K562 (cell line): ENCODE measurements around the gene SFMBT2. TPM values are rescaled to one million over a fixed set of nuclear protein-coding genes. Genes with fewer than 3 reads are reported as not detected.

ENCODE experiments used
- ADNP ChIP-seq: fragments of 200-800 bp; sonication (Bioruptor generic); IDR thresholded peaks from 2 replicates; pipeline ENCODE4 v1.6.1; 2016; ENCODE audit warnings: missing genetic modification characterization, missing compliant biosample characterization
- DDX20 ChIP-seq: fragments of 450-650 bp; IDR thresholded peaks from 2 replicates; pipeline ENCODE4 v1.6.1; 2016; ENCODE audit warnings: missing genetic modification characterization, low read depth, mild to moderate bottlenecking, missing compliant biosample characterization, moderate library complexity
- E2F3 ChIP-seq: fragments of 250-450 bp; sonication (Bioruptor Pico); IDR thresholded peaks from 2 replicates; pipeline ENCODE4 v1.4.0; 2020; ENCODE audit warnings: mild to moderate bottlenecking
- FOXA3 ChIP-seq, 2 experiments: fragments of 450-650 bp in 1 of 2; sonication (generic) in 1 of 2; formaldehyde crosslinking; IDR thresholded peaks in 1 of 2; conservative IDR thresholded peaks in 1 of 2; 2 replicates each; pipeline versions ENCODE4 v1.4.0 to v1.8.0; 2020 to 2022; ENCODE audit warnings: mild to moderate bottlenecking in 2 of 2, missing genetic modification reagents in 1 of 2
- HDAC6 ChIP-seq: IDR thresholded peaks from 2 replicates; pipeline ENCODE4 v1.6.1; 2012; ENCODE audit warnings: low read depth, mild to moderate bottlenecking, control low read depth, inconsistent platforms, low read length, moderate library complexity
- MBD1 ChIP-seq: fragments of 250-450 bp; sonication (Bioruptor Pico); IDR thresholded peaks from 2 replicates; pipeline ENCODE4 v1.8.0; 2022; ENCODE audit warnings: inconsistent platforms
- NRF1 ChIP-seq, 2 experiments: fragments of 450-650 bp; IDR thresholded peaks in 1 of 2; conservative IDR thresholded peaks in 1 of 2; 2 replicates each; pipeline ENCODE4 v1.6.1; 2014; ENCODE audit warnings: mild to moderate bottlenecking in 2 of 2
- POLR2AphosphoS5 ChIP-seq: IDR thresholded peaks from 2 replicates; pipeline ENCODE4 v1.6.1; 2011; ENCODE audit warnings: mild to moderate bottlenecking, low read depth, low read length, moderate library complexity; ENCODE audit not compliant: control insufficient read depth, insufficient read depth
- PRMT5 ChIP-seq: sonication (generic); formaldehyde crosslinking; IDR thresholded peaks from 2 replicates; pipeline ENCODE4 v1.5.0; 2020; ENCODE audit warnings: missing genetic modification reagents
- PURB ChIP-seq: sonication (generic); formaldehyde crosslinking; IDR thresholded peaks from 2 replicates; pipeline ENCODE4 v1.9.0; 2021; ENCODE audit warnings: low read depth, mild to moderate bottlenecking, missing genetic modification reagents
- SMARCE1 ChIP-seq: fragments of 450-650 bp; IDR thresholded peaks from 2 replicates; pipeline ENCODE4 v1.7.1; 2016; ENCODE audit warnings: mild to moderate bottlenecking
- SNIP1 ChIP-seq: fragments of 450-650 bp; IDR thresholded peaks from 2 replicates; pipeline ENCODE4 v1.7.1; 2017; ENCODE audit warnings: low read depth, mild to moderate bottlenecking
- ZNF431 ChIP-seq: sonication (generic); formaldehyde crosslinking; IDR thresholded peaks from 2 replicates; pipeline ENCODE4 v1.8.0; 2022; ENCODE audit warnings: mild to moderate bottlenecking, missing genetic modification reagents
- ZNF512 ChIP-seq: IDR thresholded peaks from 2 replicates; pipeline ENCODE4 v1.6.1; 2016; ENCODE audit warnings: missing genetic modification characterization, missing compliant biosample characterization
- polyA plus RNA-seq, 8 experiments: library from polyadenylated mRNA; depleted of rRNA in 4 of 8; stranded (reverse) in 5 of 8; unstranded in 3 of 8; fragments of >200 nt; fragmentation: Nextera tagmentation in 2 of 8; fragmentation: Illumina TruSeq in 1 of 8; extraction: Ambion mirVana in 2 of 8; extraction: Trizol in 1 of 8; gene quantifications; 2 replicates each; pipeline versions ENCODE4 v1.2.1 to v1.2.3, GENCODE V29; 2011 to 2014; ENCODE audit warnings: inconsistent platforms in 1 of 8, missing spikeins in 1 of 8
- total RNA-seq, 7 experiments: library from RNA; depleted of rRNA in 6 of 7; stranded (reverse); fragments of >200 nt in 6 of 7; fragmentation: Illumina TruSeq in 2 of 7; extraction: Trizol in 2 of 7; gene quantifications; 2 replicates each; pipeline versions ENCODE4 v1.2.1 to v1.2.3, GENCODE V29; 2011 to 2021; ENCODE audit warnings: low replicate concordance in 1 of 7
- TF ChIP-seq, protein P1 (sequence below): fragments of 250-450 bp; sonication (Bioruptor Pico); IDR thresholded peaks from 2 replicates; pipeline ENCODE4 v1.6.1; 2021; ENCODE audit warnings: mild to moderate bottlenecking
- TF ChIP-seq, protein P2 (sequence below): fragments of 450-650 bp; formaldehyde crosslinking; IDR thresholded peaks from 2 replicates; pipeline ENCODE4 v1.4.0; 2020; ENCODE audit warnings: mild to moderate bottlenecking, moderate library complexity
- TF ChIP-seq, protein P3 (sequence below): fragments of 450-650 bp; IDR thresholded peaks from one replicate; pipeline ENCODE4 v1.6.1; 2018; ENCODE audit warnings: mild to moderate bottlenecking, moderate library complexity; ENCODE audit not compliant: partially characterized antibody
- TF ChIP-seq, protein P4 (sequence below): fragments of 450-650 bp; IDR thresholded peaks from 2 replicates; pipeline ENCODE4 v1.6.1; 2018; ENCODE audit not compliant: partially characterized antibody

Gene SFMBT2
- total and polyA plus RNA-seq, 9 of the 15 experiments (the other 6 are each of a cell fraction or from before 2014, with no cell fraction given), result 1.2 to 13.6 (median 7.6) TPM

DNA sequence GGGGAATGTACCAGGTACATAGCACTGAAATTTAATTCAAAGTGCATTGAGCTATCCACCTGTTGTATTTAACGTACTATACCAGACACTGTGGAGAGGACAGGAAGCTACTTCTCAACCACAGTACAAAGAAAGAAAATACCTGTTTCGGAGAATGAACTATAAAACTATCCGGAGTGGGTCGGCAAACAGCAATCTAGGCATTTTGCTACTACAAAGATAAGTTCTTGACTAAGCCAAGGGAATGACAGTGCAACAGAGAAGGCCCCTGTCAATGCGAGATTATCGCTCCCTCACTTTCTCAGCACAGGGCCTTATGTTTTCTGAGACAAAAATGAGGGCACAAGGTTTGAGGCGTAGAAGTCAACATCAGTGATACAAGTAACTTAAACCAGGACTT, 27.4 kb downstream of the SFMBT2 start (continued):
- TF ChIP-seq, protein P1, sequence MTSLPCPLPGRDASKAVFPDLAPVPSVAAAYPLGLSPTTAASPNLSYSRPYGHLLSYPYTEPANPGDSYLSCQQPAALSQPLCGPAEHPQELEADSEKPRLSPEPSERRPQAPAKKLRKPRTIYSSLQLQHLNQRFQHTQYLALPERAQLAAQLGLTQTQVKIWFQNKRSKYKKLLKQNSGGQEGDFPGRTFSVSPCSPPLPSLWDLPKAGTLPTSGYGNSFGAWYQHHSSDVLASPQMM (CRISPR knock-in tag), result no peak
- TF ChIP-seq PRMT5 (CRISPR knock-in tag) (no peak), ADNP (tag) (no peak), FOXA3 (CRISPR knock-in tag; conservative IDR thresholded peaks at IDR 0.05 in 1 of 2, IDR thresholded peaks at IDR 0.05 in 1 of 2) (no peak), PURB (no peak), POLR2AphosphoS5 (peak; percentile 67; the same call in 1 of the 2 replicates), DDX20 (tag) (no peak), E2F3 (no peak), ZNF512 (tag) (no peak), ZNF431 (CRISPR knock-in tag) (no peak), HDAC6 (no peak), NRF1 (conservative IDR thresholded peaks at IDR 0.05 in 1 of 2, IDR thresholded peaks at IDR 0.05 in 1 of 2) (no peak), SMARCE1 (peak; percentile 60; the same call in 1 of the 2 replicates), SNIP1 (no peak), MBD1 (CRISPR knock-in tag) (no peak)
- TF ChIP-seq, protein P2, sequence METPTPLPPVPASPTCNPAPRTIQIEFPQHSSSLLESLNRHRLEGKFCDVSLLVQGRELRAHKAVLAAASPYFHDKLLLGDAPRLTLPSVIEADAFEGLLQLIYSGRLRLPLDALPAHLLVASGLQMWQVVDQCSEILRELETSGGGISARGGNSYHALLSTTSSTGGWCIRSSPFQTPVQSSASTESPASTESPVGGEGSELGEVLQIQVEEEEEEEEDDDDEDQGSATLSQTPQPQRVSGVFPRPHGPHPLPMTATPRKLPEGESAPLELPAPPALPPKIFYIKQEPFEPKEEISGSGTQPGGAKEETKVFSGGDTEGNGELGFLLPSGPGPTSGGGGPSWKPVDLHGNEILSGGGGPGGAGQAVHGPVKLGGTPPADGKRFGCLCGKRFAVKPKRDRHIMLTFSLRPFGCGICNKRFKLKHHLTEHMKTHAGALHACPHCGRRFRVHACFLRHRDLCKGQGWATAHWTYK (CRISPR knock-in tag), result no peak
- TF ChIP-seq, protein P3, sequence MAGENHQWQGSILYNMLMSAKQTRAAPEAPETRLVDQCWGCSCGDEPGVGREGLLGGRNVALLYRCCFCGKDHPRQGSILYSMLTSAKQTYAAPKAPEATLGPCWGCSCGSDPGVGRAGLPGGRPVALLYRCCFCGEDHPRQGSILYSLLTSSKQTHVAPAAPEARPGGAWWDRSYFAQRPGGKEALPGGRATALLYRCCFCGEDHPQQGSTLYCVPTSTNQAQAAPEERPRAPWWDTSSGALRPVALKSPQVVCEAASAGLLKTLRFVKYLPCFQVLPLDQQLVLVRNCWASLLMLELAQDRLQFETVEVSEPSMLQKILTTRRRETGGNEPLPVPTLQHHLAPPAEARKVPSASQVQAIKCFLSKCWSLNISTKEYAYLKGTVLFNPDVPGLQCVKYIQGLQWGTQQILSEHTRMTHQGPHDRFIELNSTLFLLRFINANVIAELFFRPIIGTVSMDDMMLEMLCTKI, result no peak
- TF ChIP-seq, protein P4, sequence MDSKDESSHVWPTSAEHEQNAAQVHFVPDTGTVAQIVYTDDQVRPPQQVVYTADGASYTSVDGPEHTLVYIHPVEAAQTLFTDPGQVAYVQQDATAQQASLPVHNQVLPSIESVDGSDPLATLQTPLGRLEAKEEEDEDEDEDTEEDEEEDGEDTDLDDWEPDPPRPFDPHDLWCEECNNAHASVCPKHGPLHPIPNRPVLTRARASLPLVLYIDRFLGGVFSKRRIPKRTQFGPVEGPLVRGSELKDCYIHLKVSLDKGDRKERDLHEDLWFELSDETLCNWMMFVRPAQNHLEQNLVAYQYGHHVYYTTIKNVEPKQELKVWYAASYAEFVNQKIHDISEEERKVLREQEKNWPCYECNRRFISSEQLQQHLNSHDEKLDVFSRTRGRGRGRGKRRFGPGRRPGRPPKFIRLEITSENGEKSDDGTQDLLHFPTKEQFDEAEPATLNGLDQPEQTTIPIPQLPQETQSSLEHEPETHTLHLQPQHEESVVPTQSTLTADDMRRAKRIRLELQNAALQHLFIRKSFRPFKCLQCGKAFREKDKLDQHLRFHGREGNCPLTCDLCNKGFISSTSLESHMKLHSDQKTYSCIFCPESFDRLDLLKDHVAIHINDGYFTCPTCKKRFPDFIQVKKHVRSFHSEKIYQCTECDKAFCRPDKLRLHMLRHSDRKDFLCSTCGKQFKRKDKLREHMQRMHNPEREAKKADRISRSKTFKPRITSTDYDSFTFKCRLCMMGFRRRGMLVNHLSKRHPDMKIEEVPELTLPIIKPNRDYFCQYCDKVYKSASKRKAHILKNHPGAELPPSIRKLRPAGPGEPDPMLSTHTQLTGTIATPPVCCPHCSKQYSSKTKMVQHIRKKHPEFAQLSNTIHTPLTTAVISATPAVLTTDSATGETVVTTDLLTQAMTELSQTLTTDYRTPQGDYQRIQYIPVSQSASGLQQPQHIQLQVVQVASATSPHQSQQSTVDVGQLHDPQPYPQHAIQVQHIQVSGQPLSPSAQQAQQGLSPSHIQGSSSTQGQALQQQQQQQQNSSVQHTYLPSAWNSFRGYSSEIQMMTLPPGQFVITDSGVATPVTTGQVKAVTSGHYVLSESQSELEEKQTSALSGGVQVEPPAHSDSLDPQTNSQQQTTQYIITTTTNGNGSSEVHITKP, result peak; percentile 35
